Measurements from ENCODE around the gene GALNT2.

- TF ChIP-seq, protein P1, sequence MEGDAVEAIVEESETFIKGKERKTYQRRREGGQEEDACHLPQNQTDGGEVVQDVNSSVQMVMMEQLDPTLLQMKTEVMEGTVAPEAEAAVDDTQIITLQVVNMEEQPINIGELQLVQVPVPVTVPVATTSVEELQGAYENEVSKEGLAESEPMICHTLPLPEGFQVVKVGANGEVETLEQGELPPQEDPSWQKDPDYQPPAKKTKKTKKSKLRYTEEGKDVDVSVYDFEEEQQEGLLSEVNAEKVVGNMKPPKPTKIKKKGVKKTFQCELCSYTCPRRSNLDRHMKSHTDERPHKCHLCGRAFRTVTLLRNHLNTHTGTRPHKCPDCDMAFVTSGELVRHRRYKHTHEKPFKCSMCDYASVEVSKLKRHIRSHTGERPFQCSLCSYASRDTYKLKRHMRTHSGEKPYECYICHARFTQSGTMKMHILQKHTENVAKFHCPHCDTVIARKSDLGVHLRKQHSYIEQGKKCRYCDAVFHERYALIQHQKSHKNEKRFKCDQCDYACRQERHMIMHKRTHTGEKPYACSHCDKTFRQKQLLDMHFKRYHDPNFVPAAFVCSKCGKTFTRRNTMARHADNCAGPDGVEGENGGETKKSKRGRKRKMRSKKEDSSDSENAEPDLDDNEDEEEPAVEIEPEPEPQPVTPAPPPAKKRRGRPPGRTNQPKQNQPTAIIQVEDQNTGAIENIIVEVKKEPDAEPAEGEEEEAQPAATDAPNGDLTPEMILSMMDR (IDR thresholded peaks at IDR 0.05 in 8 of 11, conservative IDR thresholded peaks at IDR 0.05 in 3 of 11) = no peak
- TF ChIP-seq POLR2AphosphoS5 (IDR thresholded peaks at IDR 0.05) (no peak), POLR2A (IDR thresholded peaks at IDR 0.05) (no peak)
These were observed 52.3 kb downstream of the GALNT2 start for GRCh38 chr1:230119340-230119739.

Measured in spleen (tissue), 7 donors.